MM.1S (cell line): ENCODE measurements around the gene TGFBR3.

ENCODE experiments used
- DNase-seq: peaks from one replicate; pipeline ENCODE4 v3.0.0-alpha.2; 2015
- H2AFZ ChIP-seq: fragments of 300-600 bp; sonication (generic); 2 replicates; pipeline ENCODE4 v1.6.0; 2016; ENCODE audit warnings: antibody characterized with exemption, low read length
- H3F3A ChIP-seq: fragments of 300-600 bp; sonication (generic); 2 replicates; pipeline ENCODE4 v1.6.1; 2016; ENCODE audit warnings: mild to moderate bottlenecking, antibody characterized with exemption, low read length, moderate library complexity, mixed read lengths; ENCODE audit not compliant: insufficient read depth
- H3K27ac ChIP-seq: fragments of 300-600 bp; sonication (generic); 2 replicates; pipeline ENCODE4 v1.5.1; 2016; ENCODE audit warnings: mild to moderate bottlenecking, low read length
- H3K27me3 ChIP-seq: fragments of 300-600 bp; sonication (generic); replicated peaks from 2 replicates; pipeline ENCODE4 v1.6.0; 2016; ENCODE audit warnings: low read length; ENCODE audit not compliant: insufficient read depth
- H3K36me3 ChIP-seq: fragments of 300-600 bp; sonication (generic); replicated peaks from 2 replicates; pipeline ENCODE4 v1.6.1; 2016; ENCODE audit warnings: mild to moderate bottlenecking, low read length, mixed read lengths; ENCODE audit not compliant: insufficient read depth
- H3K4me1 ChIP-seq: fragments of 300-600 bp; sonication (generic); 2 replicates; pipeline ENCODE4 v1.6.1; 2016; ENCODE audit warnings: low read length, mixed read lengths
- H3K4me2 ChIP-seq: fragments of 300-600 bp; sonication (generic); 2 replicates; pipeline ENCODE4 v1.6.0; 2016; ENCODE audit warnings: low read depth, low read length
- H3K4me3 ChIP-seq: fragments of 300-600 bp; sonication (generic); 2 replicates; pipeline ENCODE4 v1.5.1; 2016; ENCODE audit warnings: low read length, mixed read lengths
- H3K79me2 ChIP-seq: fragments of 300-600 bp; sonication (generic); 2 replicates; pipeline ENCODE4 v1.6.1; 2016; ENCODE audit warnings: mixed run types, low read length, mixed read lengths
- H3K9ac ChIP-seq: fragments of 300-600 bp; sonication (generic); 2 replicates; pipeline ENCODE4 v1.6.1; 2016; ENCODE audit warnings: low read length, mixed read lengths
- H3K9me2 ChIP-seq: fragments of 300-600 bp; sonication (generic); replicated peaks from 2 replicates; pipeline ENCODE4 v1.6.1; 2016; ENCODE audit warnings: mild to moderate bottlenecking, low read length, mixed read lengths; ENCODE audit not compliant: insufficient read depth
- H3K9me3 ChIP-seq: fragments of 300-600 bp; sonication (generic); replicated peaks from 2 replicates; pipeline ENCODE4 v1.6.1; 2016; ENCODE audit warnings: mild to moderate bottlenecking, low read length, mixed read lengths; ENCODE audit not compliant: insufficient read depth
- H4K20me1 ChIP-seq: fragments of 300-600 bp; sonication (generic); 2 replicates; pipeline ENCODE4 v1.6.1; 2016; ENCODE audit warnings: mild to moderate bottlenecking, low read length, moderate library complexity, mixed read lengths; ENCODE audit not compliant: insufficient read depth
- CTCF ChIP-seq: fragments of 300-600 bp; sonication (generic); IDR thresholded peaks from 2 replicates; pipeline ENCODE4 v1.5.1; 2016; ENCODE audit warnings: antibody characterized with exemption, low read length, mixed read lengths
- EZH2 ChIP-seq: fragments of 300-600 bp; sonication (generic); optimal IDR thresholded peaks from 2 replicates; pipeline ENCODE3; 2017; ENCODE audit warnings: low read depth, mild to moderate bottlenecking, antibody characterized with exemption, low read length, mixed read lengths
- EZH2phosphoT487 ChIP-seq: fragments of 300-600 bp; sonication (generic); IDR thresholded peaks from 2 replicates; pipeline ENCODE4 v1.6.1; 2018; ENCODE audit warnings: antibody characterized with exemption, low read length

Gene TGFBR3

GRCh38 chr1:91763252-91763651 lies 122.7 kb downstream of the TGFBR3 start:
- TF ChIP-seq CTCF = no peak
- no peak for TF ChIP-seq EZH2phosphoT487
- TF ChIP-seq EZH2 = no peak
- no peaks in the 10 kb centered on the region for H4K20me1 ChIP-seq
- H3K4me2 ChIP-seq = no peak overlapping the region
- no peaks in the 10 kb centered on the region for H3K79me2 ChIP-seq
- no peak overlapping the region for H3K4me3 ChIP-seq
- no peak overlapping the region for H3K9ac ChIP-seq
- H3K9me2 ChIP-seq = no peaks in the 10 kb centered on the region
- no peak overlapping the region for H3K27ac ChIP-seq
- no peaks in the 10 kb centered on the region for H3K9me3 ChIP-seq
- H3F3A ChIP-seq = no peaks in the 10 kb centered on the region
- no peak for DNase-seq
- H3K36me3 ChIP-seq = no peaks in the 10 kb centered on the region
- H3K4me1 ChIP-seq = no peaks in the 10 kb centered on the region
- no peak overlapping the region for H2AFZ ChIP-seq
- H3K27me3 ChIP-seq = no peaks in the 10 kb centered on the region

GRCh38 chr1:91761295-91761721 lies 124.6 kb downstream of the TGFBR3 start:
- TF ChIP-seq EZH2 (no peak), CTCF (no peak), EZH2phosphoT487 (no peak)
- Histone ChIP-seq H3K4me2 (no peak overlapping the region), H3K79me2 (no peaks in the 10 kb centered on the region), H3K4me3 (no peak overlapping the region), H3K4me1 (no peaks in the 10 kb centered on the region), H4K20me1 (no peaks in the 10 kb centered on the region), H3K27ac (no peak overlapping the region), H3K9me3 (no peaks in the 10 kb centered on the region), H3K9me2 (no peaks in the 10 kb centered on the region), H2AFZ (no peak overlapping the region), H3F3A (no peaks in the 10 kb centered on the region), H3K27me3 (no peaks in the 10 kb centered on the region), H3K9ac (no peak overlapping the region), H3K36me3 (no peaks in the 10 kb centered on the region)
- DNase-seq = no peak

- H3K4me3 ChIP-seq = no peak overlapping the region
- no peaks in the 10 kb centered on the region for H3F3A ChIP-seq
- TF ChIP-seq CTCF = no peak
- no peak for TF ChIP-seq EZH2phosphoT487
- no peak for TF ChIP-seq EZH2
- H4K20me1 ChIP-seq = no peaks in the 10 kb centered on the region
- no peaks in the 10 kb centered on the region for H3K4me1 ChIP-seq
- H3K36me3 ChIP-seq = no peaks in the 10 kb centered on the region
- no peak overlapping the region for H3K4me2 ChIP-seq
- H3K79me2 ChIP-seq = no peaks in the 10 kb centered on the region
- H3K27ac ChIP-seq = no peak overlapping the region
- H3K9ac ChIP-seq = no peak overlapping the region
- no peaks in the 10 kb centered on the region for H3K9me2 ChIP-seq
- no peaks in the 10 kb centered on the region for H3K27me3 ChIP-seq
- no peak for DNase-seq
- no peak overlapping the region for H2AFZ ChIP-seq
- no peaks in the 10 kb centered on the region for H3K9me3 ChIP-seq
These were observed 125.4 kb downstream of the TGFBR3 start for GRCh38 chr1:91760512-91760911.
